HG03039 (cell line): ENCODE data around the gene CLK4.
A peak's percentile ranks its signal among the peaks of the same experiment; 100 is the strongest.

Experiments used
- ATAC-seq: cut with Tn5 transposase; IDR thresholded peaks from one replicate; pipeline ENCODE4 v1.9.1; 2021; ENCODE audit warnings: mild to moderate bottlenecking, moderate library complexity; ENCODE audit not compliant: unreplicated experiment

CLK4 gene

DNA sequence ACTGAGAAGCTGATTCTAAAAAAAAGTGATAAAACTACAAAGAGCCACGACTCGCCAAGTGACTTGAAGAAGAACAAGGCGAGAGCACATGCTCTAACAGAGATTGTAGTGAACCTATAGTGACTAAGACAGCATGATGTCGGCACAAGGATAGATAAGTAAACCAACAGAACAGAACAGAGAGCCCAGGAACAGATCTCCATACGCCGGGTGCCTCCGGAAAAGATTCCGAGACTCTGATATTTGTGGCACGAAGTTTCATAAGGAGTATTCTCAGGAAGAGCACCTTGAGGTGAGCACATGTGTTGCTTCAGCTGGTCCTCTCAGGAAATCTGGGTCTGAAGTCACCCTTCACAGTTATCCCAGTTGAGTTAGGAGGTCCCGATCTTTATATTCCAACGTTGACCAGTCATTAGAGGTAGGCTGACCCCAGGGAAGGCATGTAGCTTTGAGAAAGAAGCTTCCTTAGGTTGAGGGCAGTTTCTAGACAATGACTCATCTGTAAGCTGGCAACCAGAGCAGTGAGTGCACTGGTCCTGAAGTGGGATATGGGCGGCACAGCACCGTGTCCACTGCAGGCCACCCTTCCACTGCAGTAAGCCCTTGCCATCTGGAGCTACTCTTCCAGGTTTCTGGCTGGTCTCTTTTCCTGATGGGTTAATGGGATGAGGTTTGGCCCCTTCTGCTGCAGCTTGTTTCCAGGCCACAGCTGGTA lies 13.6 kb upstream of the CLK4 start:
- no peak for ATAC-seq

DNA sequence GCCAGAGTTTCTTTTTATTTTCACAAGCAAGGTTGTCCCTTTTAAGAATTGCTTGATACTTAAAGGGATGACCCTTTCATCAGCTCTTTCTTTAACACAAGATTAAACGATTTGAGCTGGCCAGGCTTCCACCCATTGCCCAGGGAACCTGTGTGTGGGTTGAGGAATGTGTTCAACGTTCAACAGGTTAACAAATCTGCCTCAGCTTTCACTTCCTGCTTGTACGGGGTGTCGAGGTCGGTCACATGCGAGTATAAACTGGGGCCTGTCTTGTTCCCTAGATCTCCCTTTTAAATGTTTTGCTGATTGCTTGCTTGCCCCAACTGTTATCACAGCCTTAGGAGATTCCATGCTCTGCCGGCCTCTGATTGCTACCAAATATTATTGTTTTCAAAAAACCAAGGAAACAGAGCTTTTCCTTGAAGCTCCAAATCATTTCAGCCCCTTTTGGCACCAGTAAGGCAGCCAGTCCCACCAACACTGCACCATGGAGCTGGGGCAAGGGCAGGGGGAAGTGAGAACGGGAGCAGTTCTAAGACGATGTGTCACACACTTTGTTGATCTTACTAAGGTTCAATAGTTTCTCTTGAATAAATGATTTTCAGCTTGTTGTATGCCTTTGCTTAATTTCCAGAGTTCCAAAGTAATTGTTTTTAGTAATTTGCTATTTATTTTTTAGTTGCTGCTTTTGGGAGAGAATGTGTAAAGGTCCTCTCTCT lies 10.7 kb upstream of the CLK4 start:
- no peak for ATAC-seq

DNA sequence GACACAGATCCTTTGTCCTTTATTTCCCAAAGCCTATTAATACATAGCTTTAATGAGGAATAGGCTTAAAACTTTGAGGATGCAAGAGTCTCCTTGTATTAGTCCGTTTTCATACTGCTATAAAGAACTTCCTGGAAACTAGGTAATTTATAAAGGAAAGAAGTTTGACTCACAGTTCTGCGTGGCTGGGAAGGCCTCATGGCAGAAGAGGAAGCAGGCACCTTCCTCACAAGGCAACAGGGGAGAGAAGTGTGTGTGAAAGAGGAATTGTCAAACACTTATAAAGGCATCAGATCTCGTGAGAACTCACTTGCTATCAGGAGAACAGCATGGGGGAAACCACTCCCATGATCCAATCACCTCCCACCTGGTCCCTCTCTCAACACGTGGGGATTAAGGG lies 5.4 kb upstream of the CLK4 start:
- ATAC-seq = no peak

DNA sequence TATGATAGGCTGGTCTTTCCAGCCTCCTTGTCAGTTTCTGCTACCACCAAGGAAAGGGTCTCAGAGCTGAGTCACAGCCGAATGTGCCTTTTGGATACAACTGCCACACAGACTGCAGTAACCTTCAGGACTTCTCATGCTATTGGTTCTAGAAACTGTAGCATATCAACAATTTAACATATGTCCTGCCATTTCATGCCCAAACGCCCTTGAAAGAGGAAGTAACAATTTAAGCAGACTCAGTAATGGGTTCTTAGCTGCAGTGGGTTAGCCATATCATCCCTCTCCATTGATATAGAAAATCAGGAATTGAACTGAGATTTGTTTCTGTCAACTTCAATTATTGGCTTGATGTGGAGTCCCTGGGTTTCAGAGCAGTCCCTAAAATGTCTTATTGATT lies 4.1 kb upstream of the CLK4 start:
- ATAC-seq = no peak

DNA sequence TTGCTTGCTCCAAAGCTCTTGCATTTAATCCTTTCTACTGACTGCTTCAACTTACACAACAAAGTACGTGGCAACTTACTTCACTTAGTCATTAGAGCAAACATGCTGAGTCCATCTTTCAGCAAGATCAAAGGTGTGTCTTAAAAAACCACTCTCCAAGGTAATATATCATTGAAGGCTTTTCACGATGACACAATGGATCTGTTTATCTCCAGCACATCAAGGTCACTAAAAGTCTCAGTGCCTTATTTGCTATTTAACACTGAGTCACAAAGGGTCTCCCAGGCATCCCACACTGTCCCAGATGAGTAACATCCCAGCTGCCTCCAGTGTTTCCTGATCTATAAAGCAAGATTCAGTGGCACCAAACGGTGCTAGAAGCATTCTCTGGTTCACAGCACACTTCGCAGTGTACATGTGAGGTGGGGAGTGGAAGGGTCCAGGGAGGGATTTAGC lies 3.7 kb upstream of the CLK4 start:
- no peak for ATAC-seq

DNA sequence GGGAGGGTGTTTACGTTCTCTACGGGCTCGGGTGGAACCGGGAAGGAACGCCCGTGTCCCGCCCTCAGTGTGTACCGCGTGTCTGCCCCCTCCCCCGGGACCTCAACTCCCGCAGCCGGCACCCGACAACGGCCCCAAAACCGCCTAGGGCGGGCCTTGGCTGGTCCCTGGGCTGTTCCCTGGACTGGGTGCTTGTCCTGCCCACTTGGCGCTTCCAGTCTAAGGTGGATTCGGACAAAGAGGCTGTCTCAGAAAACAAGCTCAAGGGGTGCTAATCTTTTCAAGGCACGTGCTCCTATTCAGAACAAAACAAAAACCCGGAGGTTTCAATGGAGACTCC lies 379 bp upstream of the CLK4 start:
- ATAC-seq = no peak

DNA sequence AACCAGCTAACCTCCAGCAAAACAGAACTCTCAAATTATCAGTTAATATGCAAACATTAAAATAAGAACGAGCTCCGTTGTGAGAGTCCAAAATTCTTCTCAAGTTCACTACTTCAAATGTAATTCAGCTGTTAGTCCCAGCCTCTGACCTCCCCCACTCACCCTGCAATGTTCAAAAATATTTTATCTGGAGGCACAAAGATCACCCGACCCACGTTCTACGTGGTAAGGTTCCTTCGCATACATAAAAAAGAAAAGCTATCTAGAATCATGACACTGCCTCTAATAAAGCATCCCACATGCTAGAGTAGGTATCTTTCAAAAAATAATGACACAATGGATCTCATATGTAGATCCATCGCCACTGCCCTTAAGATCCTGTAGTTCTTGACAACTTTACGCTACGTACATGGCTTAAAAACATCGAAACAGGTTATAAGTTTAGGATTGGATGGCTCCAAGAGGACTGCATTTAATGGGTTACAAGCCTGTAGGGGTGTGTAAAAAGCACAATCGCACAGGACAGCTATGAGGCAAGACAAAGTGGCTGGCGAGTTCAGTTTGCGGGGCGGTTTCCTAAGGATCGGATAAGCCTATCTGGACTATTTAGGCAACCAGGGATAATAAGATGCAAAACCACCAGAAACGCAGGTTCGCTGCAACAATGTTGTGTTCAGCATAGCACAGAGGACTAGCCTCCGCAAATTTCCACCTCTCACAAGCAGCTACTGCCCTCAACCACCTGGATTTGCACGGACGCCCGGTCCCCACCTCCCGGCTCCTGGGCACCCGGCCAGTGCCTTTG lies 969 bp downstream of the CLK4 start:
- peak; percentile 4 for ATAC-seq

DNA sequence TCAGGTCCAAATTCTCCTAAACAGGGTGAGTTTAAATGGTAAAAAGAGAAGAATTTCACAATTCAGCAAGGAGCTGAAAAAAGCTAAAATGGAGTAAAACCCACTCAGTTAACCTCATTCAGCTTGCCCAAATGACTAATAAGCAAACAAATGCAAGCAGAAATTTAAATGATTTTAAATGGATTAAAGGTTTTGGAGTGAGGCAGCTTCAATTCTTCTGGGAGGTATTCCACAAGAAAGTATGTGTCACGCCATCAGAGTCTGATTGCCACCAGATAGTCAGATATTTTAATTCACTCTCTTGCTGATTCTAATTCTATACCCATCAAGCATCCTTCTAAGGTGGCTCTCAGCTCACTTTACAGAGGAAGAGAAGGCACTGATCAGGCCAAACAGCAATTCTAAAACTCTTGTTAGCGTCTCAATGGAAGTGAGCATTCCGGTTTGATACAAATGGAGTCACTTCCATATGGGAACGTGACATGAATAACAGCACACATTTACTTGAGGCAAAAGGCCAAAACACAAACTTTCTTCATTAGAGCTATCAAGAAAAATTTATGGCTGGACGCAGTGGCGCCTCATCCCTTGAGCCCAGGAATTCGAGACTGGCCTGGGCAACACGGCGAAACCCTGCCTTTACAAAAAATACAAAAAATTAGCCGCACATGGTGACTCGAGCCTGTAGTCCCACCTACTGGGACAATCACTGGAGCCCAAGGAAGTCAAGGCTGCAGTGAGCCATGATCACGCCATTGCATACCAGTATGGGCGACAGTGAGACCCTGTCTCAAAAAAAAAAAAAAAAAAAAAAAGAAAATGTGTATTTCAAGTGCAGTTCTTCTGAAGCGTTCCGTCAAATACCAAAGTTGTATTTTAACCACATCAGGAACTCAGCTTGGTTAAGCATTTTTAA lies 2.0 kb downstream of the CLK4 start:
- ATAC-seq = no peak

DNA sequence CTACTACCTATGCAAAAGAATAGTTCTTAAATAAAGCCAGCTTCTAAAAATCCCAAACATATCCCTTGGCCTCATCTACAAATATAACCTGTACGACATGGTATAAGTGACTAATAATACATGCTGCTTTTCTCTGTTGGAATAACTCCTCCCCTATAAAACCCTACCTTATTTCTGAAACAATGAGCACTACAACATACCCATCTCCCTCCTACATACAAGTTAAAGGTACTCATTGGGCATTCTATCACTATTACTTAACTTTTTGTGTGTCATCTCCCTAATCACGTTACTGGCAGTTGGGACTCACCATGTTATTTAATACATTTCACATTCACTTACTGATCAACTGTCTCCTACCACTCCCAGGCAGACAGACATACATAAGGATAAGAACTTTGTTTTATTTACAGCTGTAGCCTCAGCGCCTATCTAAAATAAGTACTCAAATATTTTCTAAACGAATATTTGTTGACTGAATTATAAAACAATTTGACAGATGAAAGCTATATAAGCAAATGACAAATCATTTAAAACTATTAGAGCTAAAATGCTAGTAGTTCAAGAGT lies 4.1 kb downstream of the CLK4 start:
- no peak for ATAC-seq

DNA sequence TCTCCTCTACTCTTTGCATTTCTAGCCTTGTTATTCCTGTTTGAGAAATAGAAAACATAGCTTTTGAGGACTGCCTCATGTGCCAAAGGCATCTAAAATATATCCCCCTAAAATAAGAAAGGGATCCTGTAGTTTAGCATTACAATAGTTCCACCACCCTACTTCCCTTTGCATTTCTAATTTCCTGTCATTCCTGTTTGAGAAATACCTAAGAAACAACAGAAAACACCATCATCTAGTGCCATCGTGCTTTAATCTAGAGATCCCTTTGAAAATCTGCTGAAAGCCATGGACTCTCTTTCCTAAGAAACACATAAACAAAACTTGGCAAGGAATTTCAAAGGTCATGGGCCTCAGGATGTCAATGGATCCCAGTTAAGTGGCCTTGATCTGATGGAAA lies 7.5 kb downstream of the CLK4 start:
- ATAC-seq = no peak

DNA sequence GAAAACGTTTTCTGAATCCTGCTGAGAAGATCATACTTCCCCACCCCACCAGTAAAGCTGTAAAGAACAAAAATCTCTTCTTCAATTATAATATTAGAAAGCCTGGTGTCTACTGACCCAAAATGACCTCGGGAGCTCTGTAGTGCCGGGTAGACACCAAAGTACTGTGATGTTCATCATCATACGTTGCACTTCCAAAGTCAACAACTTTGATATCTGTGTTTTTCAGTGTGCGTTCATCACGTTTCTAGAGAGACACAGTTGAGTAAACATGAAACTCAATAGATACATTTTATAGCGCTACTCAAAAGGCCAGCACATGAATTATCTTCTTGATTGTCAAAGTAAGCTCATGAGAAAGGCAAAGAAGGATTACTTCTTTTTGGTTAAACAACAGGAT lies 14.6 kb downstream of the CLK4 start:
- no peak for ATAC-seq

DNA sequence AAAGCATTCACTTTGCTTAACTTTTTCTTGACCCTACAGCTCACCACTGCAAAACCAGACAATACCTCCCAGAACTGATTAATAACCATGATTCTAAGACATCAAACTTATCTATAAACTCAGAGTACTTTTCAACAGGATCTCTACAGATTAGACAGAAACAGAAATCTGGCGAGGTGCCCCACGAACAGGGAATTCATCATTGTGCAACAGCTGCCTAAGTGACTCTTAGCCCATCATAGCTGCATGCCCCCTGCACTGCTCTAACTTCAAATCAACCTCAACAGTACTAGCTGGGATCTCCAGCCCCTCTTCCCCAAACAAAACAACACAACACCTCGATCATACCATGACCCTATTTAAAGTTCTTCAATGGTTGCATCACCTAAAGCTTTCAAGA lies 20.6 kb downstream of the CLK4 start:
- ATAC-seq = no peak

DNA sequence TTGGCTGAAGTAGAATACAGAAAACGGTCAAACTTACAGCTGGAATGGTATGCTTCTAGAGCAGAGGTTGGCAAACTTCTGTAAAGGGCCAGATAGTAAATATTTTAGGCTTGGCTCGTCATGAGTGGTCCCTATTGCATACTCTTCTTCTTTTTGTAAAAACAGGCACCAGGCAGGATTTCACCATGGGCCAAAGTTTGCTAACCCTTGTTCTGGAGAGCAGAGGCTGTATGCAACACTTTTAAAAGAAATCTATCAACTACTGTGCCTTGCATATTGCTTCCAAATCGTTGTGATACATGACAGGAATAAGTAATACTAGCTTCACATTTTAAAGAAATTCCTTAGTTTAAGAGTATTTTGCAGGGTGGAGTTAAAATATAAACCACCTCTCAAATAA lies 21.1 kb downstream of the CLK4 start:
- no peak for ATAC-seq

DNA sequence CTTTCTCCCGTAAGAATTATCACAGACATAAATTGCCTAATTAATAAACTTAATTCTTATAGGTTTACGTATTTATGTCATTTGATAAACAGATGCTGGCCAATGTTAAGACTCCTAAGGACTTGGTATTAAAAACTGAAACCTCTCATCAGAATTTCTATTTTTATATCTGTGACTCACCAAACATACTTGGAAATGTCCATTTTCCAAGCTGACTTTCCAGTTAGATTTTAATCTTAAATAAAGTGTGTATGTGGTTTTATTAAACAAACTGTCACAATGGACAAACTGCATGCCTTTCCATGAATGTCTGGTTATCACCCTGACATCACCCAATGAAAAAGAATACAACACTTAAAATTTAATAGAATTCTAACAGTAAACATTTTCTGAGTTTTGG lies 24.1 kb downstream of the CLK4 start:
- ATAC-seq = no peak

DNA sequence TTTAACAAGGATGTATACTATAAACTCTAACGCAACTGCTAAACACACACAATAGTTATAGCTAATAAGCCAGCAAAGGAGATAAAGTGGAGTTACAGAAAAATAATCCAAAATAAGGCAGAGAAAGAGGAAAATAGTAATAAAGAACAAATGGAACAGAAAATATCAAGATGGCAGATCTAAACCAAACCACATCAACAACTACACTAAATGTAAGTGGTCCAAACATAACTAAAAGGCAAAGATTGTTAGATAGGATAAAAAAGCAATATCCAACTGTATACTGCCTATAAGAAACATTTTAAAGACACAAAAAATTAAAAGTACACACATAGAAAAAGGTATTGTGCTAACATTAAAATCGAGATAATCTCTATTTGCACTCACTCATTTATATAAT lies 31.1 kb downstream of the CLK4 start:
- no peak for ATAC-seq

DNA sequence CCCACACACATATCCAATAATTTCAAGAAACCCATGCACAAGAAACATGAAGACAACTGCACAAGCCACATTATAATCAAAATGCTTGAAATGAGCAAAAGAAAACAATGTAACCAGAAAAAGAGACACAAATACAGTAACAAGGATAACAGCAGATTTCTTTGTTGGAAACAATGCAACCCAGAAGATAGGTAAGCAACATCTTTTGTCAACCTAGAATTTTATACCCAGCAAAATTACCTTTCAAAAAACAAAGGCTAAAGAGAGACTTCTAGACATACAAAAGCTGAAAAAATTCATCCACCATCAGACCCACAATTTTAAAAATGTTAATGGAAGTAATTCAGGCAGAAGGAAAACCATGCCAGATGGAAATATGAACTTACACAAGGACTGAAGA lies 31.7 kb downstream of the CLK4 start:
- ATAC-seq = no peak

DNA sequence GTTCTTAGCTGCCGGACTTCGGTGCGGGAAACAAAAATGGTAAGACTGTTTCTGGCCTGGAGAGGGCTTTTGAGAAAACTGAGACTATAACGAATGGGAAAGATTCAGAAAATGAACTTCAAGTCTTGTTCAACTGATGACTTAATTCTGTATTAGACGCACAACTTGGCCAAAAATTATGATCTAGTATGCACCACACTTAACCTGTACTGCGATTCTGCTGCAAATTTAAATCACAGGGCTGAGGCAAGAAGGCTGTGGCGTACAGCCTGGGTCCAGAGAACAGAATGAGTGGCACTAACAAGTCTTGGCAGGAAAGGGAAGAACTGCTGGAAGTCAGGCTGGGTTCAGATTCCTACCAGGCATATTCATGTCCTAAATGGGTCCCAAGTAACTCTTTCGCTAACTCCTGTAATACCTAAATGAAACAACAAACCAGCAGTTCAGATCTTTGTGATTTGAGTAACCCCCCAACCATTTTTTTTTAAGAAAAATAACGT lies 35.9 kb downstream of the CLK4 start:
- no peak for ATAC-seq

DNA sequence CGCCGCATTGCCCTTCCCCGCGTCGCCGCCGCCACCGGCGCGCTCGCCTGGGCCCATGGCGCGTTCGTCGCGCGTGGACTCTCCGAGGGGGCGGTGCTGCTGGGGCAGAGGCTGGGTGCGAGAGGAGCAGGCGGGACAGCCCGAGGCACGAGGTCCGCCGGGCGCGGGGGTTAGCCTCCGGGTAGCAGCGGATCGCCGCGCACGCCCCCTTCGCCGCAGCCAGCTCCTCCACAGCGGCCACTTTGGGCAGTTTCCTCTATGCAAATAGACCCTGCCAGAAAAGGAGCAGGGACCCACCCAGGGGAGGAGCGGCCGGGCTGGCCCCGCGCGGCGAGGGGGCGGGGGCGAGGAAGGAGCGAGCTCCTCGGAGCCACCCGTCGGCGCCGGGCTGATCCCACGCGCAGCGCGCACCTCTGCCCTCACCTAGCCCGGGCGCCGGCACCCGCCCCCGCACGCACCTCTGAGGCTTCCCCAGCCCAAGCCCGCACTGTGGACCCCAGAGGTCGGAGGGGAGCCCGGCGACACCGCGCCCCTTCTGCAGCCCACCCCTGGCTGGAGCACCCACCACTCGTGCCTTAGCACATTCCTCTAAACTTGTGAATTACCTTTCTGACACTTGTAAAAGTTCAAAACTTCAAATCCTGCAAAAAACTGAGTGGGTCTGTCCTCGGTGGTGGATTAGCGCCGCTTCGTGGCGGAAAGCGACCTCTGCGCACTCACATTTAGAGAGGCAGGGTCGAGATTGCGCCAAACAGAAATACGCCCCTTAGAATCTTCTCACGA lies 36.5 kb downstream of the CLK4 start, which contains the start of gene COL23A1:
Gene COL23A1 (minus strand): TSS at position 253 of the 783 bp plus-strand sequence.
- no peak for ATAC-seq
